ENCODE results near the gene SUGCT.

DNA sequence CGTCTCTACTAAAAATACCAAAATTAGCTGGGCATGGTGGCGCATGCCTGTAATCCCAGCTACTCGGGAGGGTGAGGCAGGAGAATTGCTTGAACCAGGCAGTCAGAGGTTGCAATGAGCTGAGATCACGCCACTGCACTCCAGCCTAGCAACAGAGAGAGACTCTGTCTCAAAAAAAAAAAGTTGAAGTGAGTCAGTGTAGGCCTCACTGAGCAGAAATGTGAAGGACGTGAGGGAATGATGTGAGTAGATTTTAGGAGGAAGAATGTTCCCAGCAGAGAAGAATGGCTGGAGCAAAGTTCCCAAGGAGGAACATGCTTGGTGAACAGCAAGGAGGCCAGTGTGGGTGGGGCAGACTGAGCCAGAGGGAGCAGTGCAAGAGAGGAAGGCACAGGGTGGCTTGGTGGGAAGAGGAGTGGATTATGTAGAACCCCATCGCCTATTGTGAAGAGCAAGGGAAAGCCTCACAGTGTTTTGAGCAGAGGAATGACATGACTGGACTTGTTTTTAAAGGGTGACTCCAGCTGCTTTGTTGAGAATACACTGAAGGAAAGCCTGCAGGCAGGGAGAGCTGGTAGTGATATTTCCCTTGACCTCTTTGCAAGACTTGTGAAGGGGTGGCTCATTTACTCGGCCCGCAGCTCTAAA lies 708.7 kb downstream of the SUGCT start:
- TF ChIP-seq EP300 (IDR thresholded peaks at IDR 0.05; ENCODE audit: borderline replicate concordance) (no peak), CREB1 (IDR thresholded peaks at IDR 0.05; ENCODE audit: low read depth) (no peak), ZBTB7A (IDR thresholded peaks at IDR 0.05; ENCODE audit: low read depth) (no peak)
- TF ChIP-seq, protein P1, sequence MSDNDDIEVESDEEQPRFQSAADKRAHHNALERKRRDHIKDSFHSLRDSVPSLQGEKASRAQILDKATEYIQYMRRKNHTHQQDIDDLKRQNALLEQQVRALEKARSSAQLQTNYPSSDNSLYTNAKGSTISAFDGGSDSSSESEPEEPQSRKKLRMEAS (IDR thresholded peaks at IDR 0.05), result no peak
- TF ChIP-seq, protein P2, sequence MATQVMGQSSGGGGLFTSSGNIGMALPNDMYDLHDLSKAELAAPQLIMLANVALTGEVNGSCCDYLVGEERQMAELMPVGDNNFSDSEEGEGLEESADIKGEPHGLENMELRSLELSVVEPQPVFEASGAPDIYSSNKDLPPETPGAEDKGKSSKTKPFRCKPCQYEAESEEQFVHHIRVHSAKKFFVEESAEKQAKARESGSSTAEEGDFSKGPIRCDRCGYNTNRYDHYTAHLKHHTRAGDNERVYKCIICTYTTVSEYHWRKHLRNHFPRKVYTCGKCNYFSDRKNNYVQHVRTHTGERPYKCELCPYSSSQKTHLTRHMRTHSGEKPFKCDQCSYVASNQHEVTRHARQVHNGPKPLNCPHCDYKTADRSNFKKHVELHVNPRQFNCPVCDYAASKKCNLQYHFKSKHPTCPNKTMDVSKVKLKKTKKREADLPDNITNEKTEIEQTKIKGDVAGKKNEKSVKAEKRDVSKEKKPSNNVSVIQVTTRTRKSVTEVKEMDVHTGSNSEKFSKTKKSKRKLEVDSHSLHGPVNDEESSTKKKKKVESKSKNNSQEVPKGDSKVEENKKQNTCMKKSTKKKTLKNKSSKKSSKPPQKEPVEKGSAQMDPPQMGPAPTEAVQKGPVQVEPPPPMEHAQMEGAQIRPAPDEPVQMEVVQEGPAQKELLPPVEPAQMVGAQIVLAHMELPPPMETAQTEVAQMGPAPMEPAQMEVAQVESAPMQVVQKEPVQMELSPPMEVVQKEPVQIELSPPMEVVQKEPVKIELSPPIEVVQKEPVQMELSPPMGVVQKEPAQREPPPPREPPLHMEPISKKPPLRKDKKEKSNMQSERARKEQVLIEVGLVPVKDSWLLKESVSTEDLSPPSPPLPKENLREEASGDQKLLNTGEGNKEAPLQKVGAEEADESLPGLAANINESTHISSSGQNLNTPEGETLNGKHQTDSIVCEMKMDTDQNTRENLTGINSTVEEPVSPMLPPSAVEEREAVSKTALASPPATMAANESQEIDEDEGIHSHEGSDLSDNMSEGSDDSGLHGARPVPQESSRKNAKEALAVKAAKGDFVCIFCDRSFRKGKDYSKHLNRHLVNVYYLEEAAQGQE (IDR thresholded peaks at IDR 0.05; ENCODE audit: low read depth), result no peak

Data from Ishikawa (cell line).